ENCODE measurements around the gene PALLD. TPM values are rescaled to one million over a fixed set of nuclear protein-coding genes. Genes with fewer than 3 reads are reported as not detected.

Gene PALLD
- total RNA-seq, 8 experiments from 2014 or later = 15.5 to 50.3 (median 24.3) TPM

GRCh38 chr4:168537086-168537485 lies 40.2 kb downstream of the PALLD start:
- WGBS, 10 experiments = 91 to 100% (median 100%) methylated on average over 1 to 4 of the region's 4 CpGs; no CpG with 5 or more reads in 7 of the 10 experiments

GRCh38 chr4:168537571-168537970 lies 40.7 kb downstream of the PALLD start:
- Histone ChIP-seq H3K27ac (no peak overlapping the region), H3K4me1 (replicated peaks in 1 of 2) (no peaks in the 10 kb centered on the region), H3K4me3 (no peak overlapping the region)
- no peak for ATAC-seq (replicated peaks in 6 of 8)
- in situ Hi-C loops (cut with MboI; ENCODE audit: low pct_unique_long_range_greater_than_20kb in 2 of 9, low sequenced_read_pairs in 9 of 9, unreplicated experiment in 9 of 9) = no loop called here
- WGBS, 10 experiments = 19 to 100% (median 73%) methylated on average over 1 to 3 of the region's 3 CpGs

More at GRCh38 chr4:168537086-168537485, 40.2 kb downstream of the PALLD start:
- in situ Hi-C loops (cut with MboI; ENCODE audit: low pct_unique_long_range_greater_than_20kb in 2 of 9, low sequenced_read_pairs in 9 of 9, unreplicated experiment in 9 of 9) = no loop called here
- Histone ChIP-seq H3K4me3 (no peak overlapping the region), H3K27ac (no peak overlapping the region), H3K4me1 (replicated peaks in 1 of 2) (no peaks in the 10 kb centered on the region)
- no peak for ATAC-seq (replicated peaks in 6 of 8)

GRCh38 chr4:168538632-168539031 lies 41.8 kb downstream of the PALLD start:
- Histone ChIP-seq H3K27ac (no peak overlapping the region), H3K4me3 (no peak overlapping the region), H3K4me1 (replicated peaks in 1 of 2) (no peaks in the 10 kb centered on the region)
- no peak for ATAC-seq (replicated peaks in 6 of 8)
- WGBS, 10 experiments = 54 to 88% (median 79%) methylated on average over 2 to 9 of the region's 9 CpGs; no CpG with 5 or more reads in 2 of the 10 experiments
- in situ Hi-C loops (cut with MboI; ENCODE audit: low pct_unique_long_range_greater_than_20kb in 2 of 9, low sequenced_read_pairs in 9 of 9, unreplicated experiment in 9 of 9) = no loop called here

- H3K27ac ChIP-seq = no peak overlapping the region
- WGBS, 10 experiments = 25 to 83% (median 50%) methylated on average over 1 to 9 of the region's 9 CpGs
Measured at GRCh38 chr4:168540086-168540485, 43.2 kb downstream of the PALLD start.

GRCh38 chr4:168540503-168541265 lies 43.8 kb downstream of the PALLD start:
- Histone ChIP-seq H3K4me1 (replicated peaks in 1 of 2) (no peaks in the 10 kb centered on the region), H3K27ac (no peak overlapping the region), H3K4me3 (no peak overlapping the region)
- ATAC-seq (replicated peaks in 6 of 8) = peak in 3 of 8 experiments; percentile 79 to 83 (median 83)
- 17 to 95% (median 80%) methylated on average over 3 to 6 of the region's 6 CpGs; no CpG with 5 or more reads in 1 of the 10 experiments for WGBS, 10 experiments
- in situ Hi-C loops (cut with MboI; ENCODE audit: low pct_unique_long_range_greater_than_20kb in 2 of 9, low sequenced_read_pairs in 9 of 9, unreplicated experiment in 9 of 9) = no loop called here

More at GRCh38 chr4:168540086-168540485, 43.2 kb downstream of the PALLD start:
- in situ Hi-C loops (cut with MboI; ENCODE audit: low pct_unique_long_range_greater_than_20kb in 2 of 9, low sequenced_read_pairs in 9 of 9, unreplicated experiment in 9 of 9) = no loop called here
- ATAC-seq (replicated peaks in 6 of 8) = peak in 6 of 8 experiments; percentile 13 to 79 (median 52)
- no peak overlapping the region for H3K4me3 ChIP-seq
- H3K4me1 ChIP-seq (replicated peaks in 1 of 2) = no peaks in the 10 kb centered on the region

GRCh38 chr4:168541266-168541953 lies 44.6 kb downstream of the PALLD start:
- peak in 2 of 8 experiments; percentile 38 to 67 for ATAC-seq (replicated peaks in 6 of 8)
- whole genome bisulfite sequencing, 10 experiments = 38 to 100% (median 72%) methylated on average over 2 to 6 of the region's 7 CpGs; no CpG with 5 or more reads in 2 of the 10 experiments
- in situ Hi-C loops (cut with MboI; ENCODE audit: low pct_unique_long_range_greater_than_20kb in 2 of 9, low sequenced_read_pairs in 9 of 9, unreplicated experiment in 9 of 9) = no loop called here

GRCh38 chr4:168549143-168549542 lies 52.3 kb downstream of the PALLD start:
- in situ Hi-C loops (cut with MboI; ENCODE audit: low pct_unique_long_range_greater_than_20kb in 2 of 9, low sequenced_read_pairs in 9 of 9, unreplicated experiment in 9 of 9) = no loop called here

More at GRCh38 chr4:168541266-168541953, 44.6 kb downstream of the PALLD start:
- no peaks in the 10 kb centered on the region for H3K4me1 ChIP-seq (replicated peaks in 1 of 2)
- H3K27ac ChIP-seq = no peak overlapping the region
- H3K4me3 ChIP-seq = no peak overlapping the region

GRCh38 chr4:168550064-168550766 lies 53.4 kb downstream of the PALLD start:
- peak in 3 of 8 experiments; percentile 53 to 89 (median 82) for ATAC-seq (replicated peaks in 6 of 8)
- 19 to 100% (median 58%) methylated on average over 1 to 5 of the region's 5 CpGs for WGBS, 10 experiments
- H3K4me1 ChIP-seq (replicated peaks in 1 of 2) = peaks cover 0 to 2% of the 10 kb centered on the region in 2 donors
- H3K27ac ChIP-seq = no peak overlapping the region
- in situ Hi-C loops (cut with MboI; ENCODE audit: low pct_unique_long_range_greater_than_20kb in 2 of 9, low sequenced_read_pairs in 9 of 9, unreplicated experiment in 9 of 9) = no loop called here
- no peak overlapping the region for H3K4me3 ChIP-seq

More at GRCh38 chr4:168549143-168549542, 52.3 kb downstream of the PALLD start:
- H3K4me1 ChIP-seq (replicated peaks in 1 of 2) = peaks cover 0 to 2% of the 10 kb centered on the region in 2 donors
- 5 to 93% (median 76%) methylated on average over 2 to 4 of the region's 4 CpGs for WGBS, 10 experiments
- no peak overlapping the region for H3K4me3 ChIP-seq
- H3K27ac ChIP-seq = no peak overlapping the region
- peak in 1 of 8 experiments; percentile 23 for ATAC-seq (replicated peaks in 6 of 8)

- ATAC-seq (replicated peaks in 6 of 8) = no peak
Measured at GRCh38 chr4:168551211-168551610, 54.4 kb downstream of the PALLD start.

GRCh38 chr4:168551945-168552695 lies 55.3 kb downstream of the PALLD start:
- WGBS, 10 experiments = 19 to 94% (median 66%) methylated on average over 1 to 2 of the region's 2 CpGs; no CpG with 5 or more reads in 1 of the 10 experiments
- H3K4me3 ChIP-seq = no peak overlapping the region
- in situ Hi-C loops (cut with MboI; ENCODE audit: low pct_unique_long_range_greater_than_20kb in 2 of 9, low sequenced_read_pairs in 9 of 9, unreplicated experiment in 9 of 9) = no loop called here
- no peak for ATAC-seq (replicated peaks in 6 of 8)
- peaks cover 0 to 2% of the 10 kb centered on the region in 2 donors for H3K4me1 ChIP-seq (replicated peaks in 1 of 2)
- no peak overlapping the region for H3K27ac ChIP-seq

More at GRCh38 chr4:168551211-168551610, 54.4 kb downstream of the PALLD start:
- Histone ChIP-seq H3K4me3 (no peak overlapping the region), H3K27ac (no peak overlapping the region), H3K4me1 (replicated peaks in 1 of 2) (peaks cover 0 to 2% of the 10 kb centered on the region in 2 donors)
- in situ Hi-C loops (cut with MboI; ENCODE audit: low pct_unique_long_range_greater_than_20kb in 2 of 9, low sequenced_read_pairs in 9 of 9, unreplicated experiment in 9 of 9) = no loop called here
- WGBS, 10 experiments = 0 to 100% (median 87%) methylated on average over 1 of the region's 1 CpG

GRCh38 chr4:168553714-168554370 lies 57.0 kb downstream of the PALLD start:
- Histone ChIP-seq H3K4me3 (no peak overlapping the region), H3K4me1 (replicated peaks in 1 of 2) (peaks cover 0 to 2% of the 10 kb centered on the region in 2 donors), H3K27ac (no peak overlapping the region)
- ATAC-seq (replicated peaks in 6 of 8) = no peak
- WGBS, 10 experiments = 57 to 100% (median 87%) methylated on average over 1 to 8 of the region's 8 CpGs; no CpG with 5 or more reads in 1 of the 10 experiments
- in situ Hi-C loops (cut with MboI; ENCODE audit: low pct_unique_long_range_greater_than_20kb in 2 of 9, low sequenced_read_pairs in 9 of 9, unreplicated experiment in 9 of 9) = no loop called here

- in situ Hi-C loops (cut with MboI; ENCODE audit: low pct_unique_long_range_greater_than_20kb in 2 of 9, low sequenced_read_pairs in 9 of 9, unreplicated experiment in 9 of 9) = no loop called here
- Histone ChIP-seq H3K27ac (no peak overlapping the region), H3K4me1 (replicated peaks in 1 of 2) (no peaks in the 10 kb centered on the region), H3K4me3 (no peak overlapping the region)
- no peak for ATAC-seq (replicated peaks in 6 of 8)
- WGBS, 10 experiments = 90 to 100% (median 98%) methylated on average over 1 to 5 of the region's 5 CpGs; no CpG with 5 or more reads in 1 of the 10 experiments
Measured at GRCh38 chr4:168555437-168555836, 58.6 kb downstream of the PALLD start.
